DMS114 treated with DMSO at 0.1 percent for 48 hours (cell line): ENCODE data around the gene EPYC.
"Not testable (repeated sequence)": the region's sequence is repeated elsewhere in the genome, so short reads cannot be mapped to it uniquely, and the experiment has no call there.

ENCODE experiments used
- DNase-seq: peaks from one replicate; lab custom pipeline; 2025; ENCODE audit not compliant: unreplicated experiment; lab: John Stamatoyannopoulos, UW

The EPYC gene

GRCh38 chr12:90991952-90992465 lies 12.8 kb downstream of the EPYC start:
- no peak for DNase-seq

- no peak for DNase-seq
These were observed 14.2 kb downstream of the EPYC start for GRCh38 chr12:90990611-90991010.

GRCh38 chr12:90989686-90990111 lies 15.1 kb downstream of the EPYC start:
- DNase-seq = no peak

GRCh38 chr12:90987520-90987919 lies 17.3 kb downstream of the EPYC start:
- no peak for DNase-seq

- no peak for DNase-seq
These were observed 17.7 kb downstream of the EPYC start for GRCh38 chr12:90987101-90987500.

GRCh38 chr12:90985331-90985730 lies 19.4 kb downstream of the EPYC start:
- not testable (repeated sequence) for DNase-seq

GRCh38 chr12:90984114-90984513 lies 20.7 kb downstream of the EPYC start:
- no peak for DNase-seq

GRCh38 chr12:90982170-90982569 lies 22.6 kb downstream of the EPYC start:
- no peak for DNase-seq

GRCh38 chr12:90979951-90980350 lies 24.8 kb downstream of the EPYC start:
- peak; percentile 56 for DNase-seq

- DNase-seq = no peak
These were observed 25.8 kb downstream of the EPYC start for GRCh38 chr12:90979019-90979418.

- peak; percentile 63 for DNase-seq
These were observed 26.5 kb downstream of the EPYC start for GRCh38 chr12:90978117-90978770.

- no peak for DNase-seq
These were observed 27.5 kb downstream of the EPYC start for GRCh38 chr12:90977224-90977623.

- no peak for DNase-seq
These were observed 30.5 kb downstream of the EPYC start for GRCh38 chr12:90974286-90974685.

- no peak for DNase-seq
These were observed 32.5 kb downstream of the EPYC start for GRCh38 chr12:90972226-90972625.

GRCh38 chr12:90970911-90971310 lies 33.9 kb downstream of the EPYC start:
- DNase-seq = no peak

- no peak for DNase-seq
These were observed 34.3 kb downstream of the EPYC start for GRCh38 chr12:90970471-90970870.

- no peak for DNase-seq
These were observed 34.9 kb downstream of the EPYC start for GRCh38 chr12:90969851-90970250.

GRCh38 chr12:90969346-90969745 lies 35.4 kb downstream of the EPYC start:
- DNase-seq = no peak

- DNase-seq = no peak
These were observed 39.6 kb downstream of the EPYC start for GRCh38 chr12:90965204-90965603.

- peak; percentile 44 for DNase-seq
These were observed 40.2 kb downstream of the EPYC start for GRCh38 chr12:90964616-90965015.

GRCh38 chr12:90963946-90964345 lies 40.8 kb downstream of the EPYC start:
- DNase-seq = peak; percentile 41

GRCh38 chr12:90961154-90961553 lies 43.6 kb downstream of the EPYC start:
- no peak for DNase-seq

GRCh38 chr12:90959538-90960139 lies 45.1 kb downstream of the EPYC start:
- peak; percentile 66 for DNase-seq
